ENCODE results near the gene MAN2C1. TPM values are rescaled to one million over a fixed set of nuclear protein-coding genes. Genes with fewer than 3 reads are reported as not detected.

The MAN2C1 gene
- total RNA-seq, 1 experiment from 2014 or later = 148 TPM

GRCh38 chr15:75416584-75416983 lies 48.2 kb upstream of the MAN2C1 start (continued):
- no peak for TF ChIP-seq E2F1 (CRISPR knock-in tag; IDR thresholded peaks at IDR 0.05)
- no peak for TF ChIP-seq OVOL2 (CRISPR knock-in tag; IDR thresholded peaks at IDR 0.05; ENCODE audit: borderline replicate concordance)
- TF ChIP-seq FOXJ3 (CRISPR knock-in tag; IDR thresholded peaks at IDR 0.05; ENCODE audit: borderline replicate concordance) = no peak
- no peak for TF ChIP-seq ZNF512 (CRISPR knock-in tag; IDR thresholded peaks at IDR 0.05; ENCODE audit: borderline replicate concordance)
- TF ChIP-seq, protein P1, sequence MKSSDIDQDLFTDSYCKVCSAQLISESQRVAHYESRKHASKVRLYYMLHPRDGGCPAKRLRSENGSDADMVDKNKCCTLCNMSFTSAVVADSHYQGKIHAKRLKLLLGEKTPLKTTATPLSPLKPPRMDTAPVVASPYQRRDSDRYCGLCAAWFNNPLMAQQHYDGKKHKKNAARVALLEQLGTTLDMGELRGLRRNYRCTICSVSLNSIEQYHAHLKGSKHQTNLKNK (CRISPR knock-in tag; IDR thresholded peaks at IDR 0.05) = no peak
- no peak for TF ChIP-seq ZNF416 (CRISPR knock-in tag; IDR thresholded peaks at IDR 0.05)
- TF ChIP-seq ETV6 (CRISPR knock-in tag; IDR thresholded peaks at IDR 0.05) = no peak
- TF ChIP-seq NR3C1 (CRISPR knock-in tag; conservative IDR thresholded peaks at IDR 0.05; ENCODE audit: low read depth) = no peak
- TF ChIP-seq PRDM15 (CRISPR knock-in tag; IDR thresholded peaks at IDR 0.05) = no peak
- TF ChIP-seq USF1 (CRISPR knock-in tag; IDR thresholded peaks at IDR 0.05) = no peak
- TF ChIP-seq ZNF423 (CRISPR knock-in tag; IDR thresholded peaks at IDR 0.05) = no peak
- TF ChIP-seq CBFB (CRISPR knock-in tag; IDR thresholded peaks at IDR 0.05; ENCODE audit: low read depth) = no peak

DNA sequence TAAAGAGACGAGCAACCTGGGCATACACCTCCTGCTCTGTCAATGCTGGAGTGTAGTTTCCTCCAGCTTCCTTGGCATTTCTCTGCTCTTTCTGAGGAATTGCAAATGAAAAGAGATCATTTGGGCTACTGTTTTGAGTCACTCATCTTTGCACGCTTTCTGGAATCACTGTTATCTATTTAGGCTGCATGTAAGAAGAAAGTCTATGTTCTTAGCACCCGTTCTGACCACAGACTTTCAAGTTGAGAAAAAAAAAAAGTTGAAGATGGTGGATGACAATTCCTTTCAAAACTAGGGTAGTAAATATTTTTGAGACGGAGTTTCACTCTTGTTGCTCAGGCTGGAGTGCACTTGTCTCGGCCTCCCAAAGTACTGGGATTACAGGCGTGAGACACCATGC lies 41.8 kb upstream of the MAN2C1 start:
- ChIA-PET CTCF (no interaction called here), POLR2A (no interaction called here)
- TF ChIP-seq TP53 (CRISPR knock-in tag; IDR thresholded peaks at IDR 0.05) = no peak
- TF ChIP-seq NR1H2 (CRISPR knock-in tag; IDR thresholded peaks at IDR 0.05) = no peak
- TF ChIP-seq ZSCAN18 (CRISPR knock-in tag; IDR thresholded peaks at IDR 0.05) = no peak
- TF ChIP-seq ATF2 (CRISPR knock-in tag; IDR thresholded peaks at IDR 0.05; ENCODE audit: borderline replicate concordance, low read depth) = no peak
- no peak for TF ChIP-seq KAT7 (CRISPR knock-in tag; IDR thresholded peaks at IDR 0.05; ENCODE audit: borderline replicate concordance)
- TF ChIP-seq CREM (CRISPR knock-in tag; IDR thresholded peaks at IDR 0.05) = no peak
- TF ChIP-seq ZNF317 (CRISPR knock-in tag; IDR thresholded peaks at IDR 0.05; ENCODE audit: borderline replicate concordance, low read depth) = no peak
- Mint-ChIP-seq H3K27ac (no peak overlapping the region), H3K36me3 (peaks cover 85% of the 10 kb centered on the region), H3K4me1 (no peaks in the 10 kb centered on the region), H3K4me3 (no peak overlapping the region), H3K27me3 (ENCODE audit: low read depth) (no peaks in the 10 kb centered on the region), H3K9me3 (no peaks in the 10 kb centered on the region; the same call in 1 of the 2 replicates)
- ATAC-seq = no peak
- DNase-seq (ENCODE audit: low spot score) = no peak
